Measurements from ENCODE around the gene RNF212. TPM values are rescaled to one million over a fixed set of nuclear protein-coding genes. Genes with fewer than 3 reads are reported as not detected.

RNF212 gene
- 1.2 TPM in 1 of 2 replicates, not detected in the other for total RNA-seq

GRCh38 chr4:1113311-1114009, at the start of gene RNF212:
RNF212 (minus strand) TSS chr4:1113564; CDS start chr4:1113464, 100 bp downstream.

Other genes starting within 250 kb of the RNF212 start
- 89.1 and 104 TPM in 2 replicates for gene GAK, start 181.2 kb downstream of the RNF212 start, total RNA-seq
- 13.2 and 21.5 TPM in 2 replicates for gene TMEM175, start 181.1 kb downstream of the RNF212 start, total RNA-seq
- 11.8 and 14.7 TPM in 2 replicates for gene DGKQ, start 140.0 kb downstream of the RNF212 start, total RNA-seq
- gene IDUA, start 126.5 kb downstream of the RNF212 start, total RNA-seq = 1.5 and 5.9 TPM in 2 replicates
- gene SLC26A1, start 120.2 kb downstream of the RNF212 start, total RNA-seq = not detected in 2 replicates
- gene FGFRL1, start 101.9 kb downstream of the RNF212 start, total RNA-seq = 11.8 and 13.7 TPM in 2 replicates
- 0.08 and 4.7 TPM in 2 replicates for gene SPON2, start 59.0 kb upstream of the RNF212 start, total RNA-seq
- gene CTBP1, start 135.6 kb upstream of the RNF212 start, total RNA-seq = 129 and 163 TPM in 2 replicates
- gene MAEA, start 176.3 kb upstream of the RNF212 start, total RNA-seq = 59.7 and 84.2 TPM in 2 replicates
- gene UVSSA, start 233.6 kb upstream of the RNF212 start, total RNA-seq = 3.5 and 7.0 TPM in 2 replicates

Measured in hair follicular keratinocyte (primary cell).